Parathyroid adenoma (tissue), 2 donors: ENCODE data around the gene EPB41.

Experiments
- H2AFZ ChIP-seq: fragments of 300-600 bp; sonication (generic); one replicate; pipeline ENCODE4 v1.7.0; 2017; ENCODE audit warnings: antibody characterized with exemption, mild to moderate bottlenecking
- H3K27ac ChIP-seq: fragments of 300-600 bp; sonication (generic); one replicate; pipeline ENCODE4 v1.7.0; 2017
- H3K27me3 ChIP-seq: fragments of 300-600 bp; sonication (generic); one replicate; pipeline ENCODE4 v1.7.0; 2017; ENCODE audit warnings: low read length; ENCODE audit not compliant: control insufficient read depth, insufficient read depth
- H3K36me3 ChIP-seq: fragments of 300-600 bp; sonication (generic); one replicate; pipeline ENCODE4 v1.7.0; 2017; ENCODE audit warnings: low read length; ENCODE audit not compliant: control insufficient read depth, insufficient read depth
- H3K4me1 ChIP-seq: fragments of 300-600 bp; sonication (generic); one replicate; pipeline ENCODE4 v1.7.0; 2017; ENCODE audit warnings: control low read depth
- H3K4me2 ChIP-seq: fragments of 300-600 bp; sonication (generic); one replicate; pipeline ENCODE4 v1.7.0; 2017; ENCODE audit warnings: low read length
- H3K4me3 ChIP-seq: fragments of 300-600 bp; sonication (generic); one replicate; pipeline ENCODE4 v1.7.0; 2017; ENCODE audit warnings: low read depth, low read length
- H3K79me2 ChIP-seq: fragments of 300-600 bp; sonication (generic); one replicate; pipeline ENCODE4 v1.7.0; 2017; ENCODE audit warnings: control low read depth
- H3K9ac ChIP-seq: fragments of 300-600 bp; sonication (generic); one replicate; pipeline ENCODE4 v1.7.0; 2017; ENCODE audit warnings: mild to moderate bottlenecking
- H3K9me3 ChIP-seq: fragments of 300-600 bp; sonication (generic); one replicate; pipeline ENCODE4 v1.7.0; 2017; ENCODE audit warnings: low read length; ENCODE audit not compliant: control insufficient read depth
- TF ChIP-seq, protein P1 (sequence below): fragments of 300-600 bp; sonication (generic); IDR thresholded peaks from one replicate; pipeline ENCODE4 v1.7.0; 2017; ENCODE audit warnings: antibody characterized with exemption, mild to moderate bottlenecking
- donor health status: primary hyperparathyroidism.

The EPB41 gene

DNA sequence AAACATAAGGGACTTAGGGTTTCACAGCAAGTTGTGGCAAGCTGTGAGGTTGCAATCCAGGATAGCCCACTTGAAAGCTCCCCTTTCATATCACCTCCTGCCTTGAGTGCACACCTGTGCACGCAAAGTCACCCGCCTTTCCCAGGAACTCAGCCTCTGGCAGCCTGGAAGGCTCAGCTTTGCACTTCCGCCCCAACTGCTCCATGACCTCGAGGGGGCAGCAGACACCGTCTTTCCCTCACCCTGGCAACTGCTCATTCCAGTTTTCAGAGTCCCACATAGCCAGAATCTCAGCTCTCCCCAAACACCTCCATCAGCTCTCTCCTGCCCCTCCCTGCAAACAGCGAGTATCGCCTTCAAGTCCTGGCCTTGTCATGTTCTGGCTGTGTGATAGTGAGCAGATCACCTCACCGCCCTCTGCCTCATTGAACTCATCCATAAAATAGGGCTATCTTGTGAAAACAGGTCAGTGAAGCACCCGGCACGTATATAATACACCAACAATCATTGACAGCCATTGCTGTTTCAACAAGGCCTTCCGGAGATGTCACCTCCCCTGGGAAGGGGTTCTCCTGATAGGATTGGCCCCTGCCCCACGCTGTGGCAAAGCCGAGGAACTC is 32.2 kb upstream of the EPB41 start:
- Histone ChIP-seq H3K4me3 (peak overlapping the region; percentile 7), H3K36me3 (no peaks in the 10 kb centered on the region), H3K27ac (no peak overlapping the region), H3K4me2 (no peak overlapping the region), H3K9ac (no peak overlapping the region), H3K79me2 (no peaks in the 10 kb centered on the region), H2AFZ (peak overlapping the region; percentile 50), H3K4me1 (no peaks in the 10 kb centered on the region), H3K27me3 (no peaks in the 10 kb centered on the region), H3K9me3 (no peaks in the 10 kb centered on the region)
- TF ChIP-seq, protein P1, sequence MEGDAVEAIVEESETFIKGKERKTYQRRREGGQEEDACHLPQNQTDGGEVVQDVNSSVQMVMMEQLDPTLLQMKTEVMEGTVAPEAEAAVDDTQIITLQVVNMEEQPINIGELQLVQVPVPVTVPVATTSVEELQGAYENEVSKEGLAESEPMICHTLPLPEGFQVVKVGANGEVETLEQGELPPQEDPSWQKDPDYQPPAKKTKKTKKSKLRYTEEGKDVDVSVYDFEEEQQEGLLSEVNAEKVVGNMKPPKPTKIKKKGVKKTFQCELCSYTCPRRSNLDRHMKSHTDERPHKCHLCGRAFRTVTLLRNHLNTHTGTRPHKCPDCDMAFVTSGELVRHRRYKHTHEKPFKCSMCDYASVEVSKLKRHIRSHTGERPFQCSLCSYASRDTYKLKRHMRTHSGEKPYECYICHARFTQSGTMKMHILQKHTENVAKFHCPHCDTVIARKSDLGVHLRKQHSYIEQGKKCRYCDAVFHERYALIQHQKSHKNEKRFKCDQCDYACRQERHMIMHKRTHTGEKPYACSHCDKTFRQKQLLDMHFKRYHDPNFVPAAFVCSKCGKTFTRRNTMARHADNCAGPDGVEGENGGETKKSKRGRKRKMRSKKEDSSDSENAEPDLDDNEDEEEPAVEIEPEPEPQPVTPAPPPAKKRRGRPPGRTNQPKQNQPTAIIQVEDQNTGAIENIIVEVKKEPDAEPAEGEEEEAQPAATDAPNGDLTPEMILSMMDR, result peak; percentile 70

DNA sequence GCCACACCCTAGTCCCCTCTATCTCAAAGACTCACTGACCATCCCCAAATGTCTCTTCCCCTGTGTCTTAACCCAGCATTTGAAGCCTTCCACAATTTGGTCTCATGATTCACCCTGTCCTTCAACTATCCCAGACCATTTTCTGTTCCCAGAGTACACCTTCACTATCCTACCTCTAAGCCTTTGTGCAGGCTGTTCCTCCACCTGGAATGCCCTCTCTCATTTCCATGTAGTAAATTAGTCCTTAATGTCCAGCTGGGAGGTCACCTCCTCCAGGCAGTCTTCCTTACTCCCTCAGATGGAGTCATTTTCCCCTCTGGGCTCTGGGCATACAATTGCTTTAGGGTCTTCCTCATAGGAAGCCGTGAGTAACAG is 31.1 kb upstream of the EPB41 start:
- Histone ChIP-seq H3K9me3 (no peaks in the 10 kb centered on the region), H3K36me3 (no peaks in the 10 kb centered on the region), H3K27ac (no peak overlapping the region), H3K9ac (no peak overlapping the region), H3K4me2 (no peak overlapping the region), H3K79me2 (no peaks in the 10 kb centered on the region), H3K4me3 (no peak overlapping the region), H2AFZ (no peak overlapping the region), H3K4me1 (no peaks in the 10 kb centered on the region), H3K27me3 (no peaks in the 10 kb centered on the region)
- TF ChIP-seq, protein P1, result no peak

DNA sequence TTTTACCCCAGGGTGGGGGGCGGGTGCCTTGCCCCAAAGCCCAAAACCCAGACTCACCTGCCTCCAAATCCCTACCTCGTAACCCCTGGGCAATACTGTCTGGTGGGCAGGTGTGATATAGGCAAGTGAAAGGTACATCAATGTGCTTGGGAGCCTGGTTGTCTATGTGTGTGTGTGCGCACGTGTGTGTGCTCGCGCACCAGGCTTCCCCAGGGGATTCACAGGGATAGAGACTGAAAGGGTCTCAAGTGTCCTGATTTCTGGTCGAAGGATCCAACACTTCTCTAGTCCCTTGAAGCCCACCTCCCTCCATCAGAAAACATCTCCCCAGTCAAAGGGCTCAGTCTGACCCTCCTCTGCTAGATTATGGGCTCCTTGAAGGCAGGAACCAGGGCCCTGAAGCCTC is 28.9 kb upstream of the EPB41 start:
- no peaks in the 10 kb centered on the region for H3K9me3 ChIP-seq
- TF ChIP-seq, protein P1, result no peak
- H3K4me2 ChIP-seq, result no peak overlapping the region
- H3K4me3 ChIP-seq, result no peak overlapping the region
- no peaks in the 10 kb centered on the region for H3K4me1 ChIP-seq
- no peak overlapping the region for H3K9ac ChIP-seq
- no peak overlapping the region for H2AFZ ChIP-seq
- H3K27ac ChIP-seq, result no peak overlapping the region
- no peaks in the 10 kb centered on the region for H3K36me3 ChIP-seq
- H3K27me3 ChIP-seq, result no peaks in the 10 kb centered on the region
- no peaks in the 10 kb centered on the region for H3K79me2 ChIP-seq

DNA sequence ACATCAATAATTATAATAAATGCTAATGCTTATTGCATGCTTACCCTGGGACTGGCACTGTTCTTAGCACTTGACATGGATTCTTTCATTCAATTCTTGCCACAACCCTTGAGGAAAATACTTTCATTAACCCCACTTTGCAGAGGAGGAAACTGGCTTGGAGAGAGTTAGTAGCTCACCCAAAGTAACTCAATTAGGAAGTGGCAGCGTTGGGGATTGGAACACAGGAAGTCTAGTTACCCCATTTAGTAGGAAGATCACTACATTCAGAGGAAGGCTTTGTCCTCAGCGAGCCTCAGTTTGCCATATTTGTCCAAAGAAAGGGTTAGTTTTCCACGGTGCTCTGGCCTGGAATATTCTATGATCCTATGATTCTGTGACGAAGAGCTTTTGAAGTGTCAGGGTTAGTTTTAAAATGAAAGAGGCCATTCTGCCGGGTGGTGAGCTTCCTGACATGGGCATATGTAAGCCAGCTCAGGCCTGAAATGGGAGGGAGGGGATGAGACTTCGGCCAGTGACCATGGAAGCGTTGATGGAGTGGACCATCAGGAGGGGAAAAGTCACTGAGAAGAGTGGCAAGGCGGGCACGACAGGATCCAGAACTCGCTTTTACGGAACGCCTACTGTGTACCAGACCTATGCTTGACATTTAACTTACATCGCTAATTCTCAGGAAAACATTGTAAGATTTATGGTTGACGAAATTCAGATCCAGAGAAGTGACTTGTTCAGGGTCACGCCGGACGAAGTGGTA is 28.2 kb upstream of the EPB41 start:
- H3K27ac ChIP-seq, result no peak overlapping the region
- no peaks in the 10 kb centered on the region for H3K27me3 ChIP-seq
- H3K4me1 ChIP-seq, result no peaks in the 10 kb centered on the region
- no peaks in the 10 kb centered on the region for H3K79me2 ChIP-seq
- H3K4me3 ChIP-seq, result peak overlapping the region; percentile 92
- no peak overlapping the region for H3K9ac ChIP-seq
- TF ChIP-seq, protein P1, result no peak
- H3K4me2 ChIP-seq, result peak overlapping the region; percentile 97
- no peaks in the 10 kb centered on the region for H3K9me3 ChIP-seq
- no peaks in the 10 kb centered on the region for H3K36me3 ChIP-seq
- H2AFZ ChIP-seq, result peak overlapping the region; percentile 91
